GM18873 (cell line): ENCODE data around the gene TSNAX.
"Not testable (repeated sequence)": the region's sequence is repeated elsewhere in the genome, so short reads cannot be mapped to it uniquely, and the experiment has no call there.

Experiments used
- ATAC-seq: cut with Tn5 transposase; IDR thresholded peaks from one replicate; pipeline ENCODE4 v1.9.1; 2021; ENCODE audit warnings: mild to moderate bottlenecking, moderate library complexity, moderate number of reproducible peaks; ENCODE audit not compliant: unreplicated experiment, low FRiP score

Gene TSNAX, protein sequence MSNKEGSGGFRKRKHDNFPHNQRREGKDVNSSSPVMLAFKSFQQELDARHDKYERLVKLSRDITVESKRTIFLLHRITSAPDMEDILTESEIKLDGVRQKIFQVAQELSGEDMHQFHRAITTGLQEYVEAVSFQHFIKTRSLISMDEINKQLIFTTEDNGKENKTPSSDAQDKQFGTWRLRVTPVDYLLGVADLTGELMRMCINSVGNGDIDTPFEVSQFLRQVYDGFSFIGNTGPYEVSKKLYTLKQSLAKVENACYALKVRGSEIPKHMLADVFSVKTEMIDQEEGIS

DNA sequence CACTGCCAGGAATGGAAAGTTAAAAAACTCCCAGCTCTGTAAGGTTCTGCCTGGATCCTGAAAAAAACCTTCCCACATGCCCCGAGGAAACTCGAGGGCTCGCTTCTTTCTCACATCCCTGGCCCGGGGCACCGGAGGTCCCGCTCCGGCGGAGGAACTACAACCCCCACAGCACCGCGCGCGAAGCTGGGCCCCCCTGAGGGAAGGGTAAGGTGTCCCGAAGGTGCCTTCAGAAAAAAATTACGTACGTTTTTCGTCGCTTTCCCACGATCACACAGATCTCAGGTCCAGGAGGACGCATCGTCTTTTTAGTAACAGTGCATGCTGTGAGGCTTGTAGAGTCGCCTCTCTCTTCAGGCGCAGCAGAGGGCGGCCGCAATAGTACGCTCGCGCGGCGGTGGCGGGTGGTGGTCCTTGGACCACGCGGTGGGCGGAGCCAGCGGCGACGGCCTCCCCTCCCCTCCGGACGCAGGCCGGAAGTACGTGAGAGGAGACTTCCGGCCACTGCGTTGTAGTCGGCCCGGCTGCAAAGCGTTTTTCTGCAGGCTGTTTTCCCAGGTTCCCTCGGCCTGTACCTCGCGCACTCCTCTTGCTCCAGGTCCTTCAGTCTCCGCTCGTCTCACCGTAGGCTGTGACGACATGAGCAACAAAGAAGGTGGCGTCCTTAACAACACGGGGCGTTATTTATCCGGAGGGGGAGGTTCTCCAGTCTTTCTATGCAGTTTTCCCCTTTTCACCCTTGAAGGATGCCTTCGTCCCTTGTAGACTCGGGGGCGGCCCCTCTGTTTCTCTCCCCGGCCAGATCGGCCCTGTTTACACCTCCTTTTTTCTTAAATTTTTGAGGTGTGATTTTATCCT, at the start of gene TSNAX:
TSNAX (plus strand) TSS at position 498 of the 858 bp plus-strand sequence; CDS start at position 640, 142 bp downstream.
- peak; percentile 91 for ATAC-seq

DNA sequence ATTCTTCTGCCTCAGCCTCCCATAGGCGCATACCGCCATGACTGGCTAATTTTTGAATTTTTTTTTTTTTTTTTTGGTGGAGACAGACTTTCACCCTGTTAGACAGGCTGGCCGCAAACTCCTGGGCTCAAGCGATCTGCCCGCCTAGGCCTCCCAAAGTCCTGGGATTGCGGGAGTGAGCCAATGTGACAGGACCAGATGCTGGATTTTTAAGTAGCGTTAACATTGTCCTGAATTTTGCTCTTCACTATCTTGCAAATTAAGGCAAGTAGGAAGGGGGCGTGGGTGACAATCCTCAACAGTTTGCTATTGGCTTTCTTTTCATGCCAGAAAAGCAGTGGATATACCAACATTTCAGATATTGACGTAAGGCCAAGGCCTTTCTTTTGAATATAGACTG, 49.7 kb upstream of the TSNAX start:
- no peak for ATAC-seq

DNA sequence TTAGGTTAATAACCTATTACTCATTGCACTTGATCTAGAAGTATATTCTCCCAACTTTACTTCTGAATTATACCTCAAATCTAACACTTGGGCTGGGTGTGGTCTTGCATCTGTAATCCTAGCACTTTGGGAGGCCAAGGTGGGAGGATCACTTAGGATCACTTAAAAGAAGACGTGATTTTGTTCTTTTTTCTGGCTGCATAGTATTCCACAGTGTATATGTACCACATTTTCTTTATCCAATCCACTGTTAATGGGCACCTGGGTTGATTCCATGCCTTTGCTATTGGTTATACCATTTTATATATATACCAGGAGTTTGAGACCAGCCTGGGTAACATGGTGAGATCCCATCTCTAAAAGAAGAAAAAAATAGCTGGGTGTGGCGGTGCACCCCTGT, 48.5 kb upstream of the TSNAX start:
- no peak for ATAC-seq

DNA sequence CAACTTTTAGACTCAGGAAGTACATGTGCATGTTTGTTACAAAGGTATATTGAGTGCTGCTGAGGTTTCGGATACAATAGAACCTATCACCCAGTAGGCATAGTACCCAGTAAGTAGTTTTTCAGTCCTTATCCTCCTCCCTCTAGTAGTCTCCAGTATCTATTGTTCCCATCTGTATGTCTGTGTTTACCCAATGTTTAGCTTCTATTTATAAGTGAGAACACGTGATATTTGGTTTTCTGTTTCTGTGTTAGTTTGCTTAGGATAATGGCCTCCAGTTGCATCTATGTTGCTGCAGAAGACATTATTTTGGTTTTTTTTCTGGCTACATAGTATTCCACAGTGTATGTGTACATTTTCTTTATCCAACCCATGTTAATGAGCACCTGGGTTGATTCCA, 47.2 kb upstream of the TSNAX start:
- ATAC-seq: no peak

DNA sequence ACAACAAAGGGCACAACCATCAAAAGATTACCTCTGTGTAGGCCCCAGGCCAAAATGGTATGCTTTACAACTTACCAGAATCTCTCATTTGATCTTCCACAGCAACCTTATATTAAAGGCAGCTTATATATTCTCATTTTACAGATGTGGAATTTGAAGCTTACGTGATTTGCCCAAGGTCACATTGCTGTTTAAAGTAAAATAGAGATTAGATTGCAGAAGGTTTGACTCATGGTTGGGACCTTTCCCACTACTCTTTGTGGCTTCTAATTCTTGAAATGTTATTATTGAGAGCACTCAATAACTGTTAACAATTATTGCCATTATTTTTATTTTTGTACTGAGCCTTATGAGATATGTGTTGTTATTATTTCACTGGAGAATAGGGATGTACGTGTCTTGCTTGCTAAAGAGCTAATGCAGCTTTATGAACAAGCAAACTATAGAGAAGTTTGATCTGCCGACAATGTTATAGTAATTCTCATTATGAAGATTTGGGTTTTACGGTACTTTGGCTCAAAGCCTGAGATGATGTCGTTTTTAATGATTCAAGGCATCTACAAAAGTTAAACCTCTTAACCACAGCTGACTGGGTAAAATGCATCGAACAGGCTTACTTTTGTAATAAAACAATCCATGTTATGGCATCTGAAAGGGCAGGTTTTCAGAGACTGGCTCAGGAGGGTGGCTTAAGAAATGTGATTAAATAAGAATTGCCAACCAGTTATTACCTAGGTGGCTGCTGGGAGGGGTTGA, 43.3 kb upstream of the TSNAX start:
- no peak for ATAC-seq

DNA sequence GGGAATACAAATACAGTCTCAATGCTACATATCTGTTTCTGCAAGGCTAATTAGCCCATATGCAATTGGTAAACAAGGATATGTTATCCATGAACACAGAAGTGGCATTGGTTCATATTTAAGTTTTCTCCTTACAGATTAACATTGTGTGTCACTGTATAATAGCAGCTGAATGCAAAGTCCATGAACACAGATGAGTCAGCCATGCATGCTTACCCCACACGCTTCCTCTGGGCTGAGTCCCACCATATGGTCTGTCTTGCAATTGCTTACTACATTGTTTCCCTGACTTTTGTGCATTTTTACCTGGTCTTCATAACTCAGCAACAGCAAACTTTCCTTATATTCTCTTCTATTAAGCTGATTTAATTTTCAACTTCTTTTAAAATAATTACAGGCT, 41.5 kb upstream of the TSNAX start:
- ATAC-seq: no peak

DNA sequence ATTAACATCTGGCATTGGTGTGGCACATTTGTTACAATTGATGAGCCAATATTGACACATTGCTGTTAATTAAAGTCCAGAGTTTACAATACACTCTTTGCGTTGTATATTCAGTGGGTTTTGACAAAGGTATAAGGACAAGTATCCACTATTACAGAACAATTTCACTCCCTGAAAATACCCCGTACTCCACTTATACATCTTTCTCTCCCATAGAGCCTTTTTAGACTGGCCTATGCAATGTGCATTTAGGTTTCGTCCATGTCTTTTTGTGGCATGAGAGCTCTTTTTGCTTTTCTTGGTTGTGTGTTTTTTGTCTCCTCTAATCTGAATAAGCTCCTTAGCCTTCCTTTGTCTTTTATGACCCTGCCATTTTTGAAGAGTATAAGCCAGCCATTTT, 40.6 kb upstream of the TSNAX start:
- ATAC-seq: no peak

DNA sequence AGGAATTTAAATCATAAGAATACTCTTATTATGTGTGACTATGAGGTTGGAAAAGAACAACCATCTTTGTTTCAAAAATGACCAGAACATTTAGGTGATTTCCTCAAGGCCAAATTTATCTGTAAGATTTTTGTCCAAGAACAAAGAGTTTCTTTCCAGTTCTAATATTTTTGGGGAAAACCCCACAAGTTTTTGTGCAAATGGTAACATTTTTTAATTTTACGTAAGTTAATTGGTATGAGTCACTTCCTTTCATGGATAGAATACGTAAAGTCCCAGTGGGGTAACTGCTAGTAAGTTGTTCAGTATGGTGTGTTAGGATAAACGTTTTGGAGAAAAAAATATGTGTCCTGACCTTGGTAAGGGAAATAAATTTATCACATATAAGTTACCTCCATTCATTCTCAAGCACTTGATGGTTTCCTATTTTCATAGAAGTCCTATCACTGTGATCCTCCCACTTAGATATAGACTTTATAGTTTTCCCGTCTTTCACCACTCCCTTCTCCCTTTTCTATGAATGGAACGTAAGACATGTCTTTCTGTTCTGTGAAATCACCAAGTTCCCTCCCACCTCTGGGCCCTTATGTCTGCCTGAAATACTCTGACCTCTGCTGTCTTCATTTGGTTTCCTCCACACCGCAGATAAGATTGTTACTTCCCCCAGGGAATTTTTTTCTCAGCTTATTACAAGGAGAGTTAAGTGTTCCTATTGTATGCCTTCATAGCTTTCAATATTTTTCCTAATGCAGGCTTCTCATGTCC, 34.9 kb upstream of the TSNAX start:
- no peak for ATAC-seq

DNA sequence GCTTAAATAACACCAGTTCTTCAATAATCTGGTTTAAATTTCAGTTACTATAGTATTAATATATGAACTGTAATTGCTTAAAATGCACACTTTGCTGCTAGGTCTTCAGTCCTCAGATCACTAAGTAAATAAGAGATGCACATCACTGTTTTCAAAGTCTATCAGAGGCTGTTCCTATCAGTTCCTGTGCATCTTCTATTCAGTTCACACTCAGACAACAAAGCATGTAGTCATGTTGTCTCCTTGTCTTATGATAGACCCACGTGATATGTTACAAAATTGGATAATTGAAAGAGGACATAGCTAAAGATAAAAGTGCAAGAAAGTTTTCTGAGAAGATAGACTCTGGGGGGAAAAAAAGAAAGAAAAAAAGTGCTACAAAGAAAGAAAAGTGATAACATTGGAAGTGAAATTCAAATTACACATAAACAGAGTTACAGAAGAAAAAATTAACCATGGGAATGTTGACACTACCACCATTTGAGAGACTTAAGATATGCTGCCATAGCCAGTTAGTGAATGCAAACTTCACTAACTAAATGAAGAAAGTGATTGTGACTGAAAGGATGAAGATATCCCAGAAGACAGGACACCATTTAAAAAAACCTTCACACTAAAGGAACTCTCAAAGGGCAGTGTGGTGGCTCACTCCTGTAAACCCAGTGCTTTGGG, 33.9 kb upstream of the TSNAX start:
- no peak for ATAC-seq

DNA sequence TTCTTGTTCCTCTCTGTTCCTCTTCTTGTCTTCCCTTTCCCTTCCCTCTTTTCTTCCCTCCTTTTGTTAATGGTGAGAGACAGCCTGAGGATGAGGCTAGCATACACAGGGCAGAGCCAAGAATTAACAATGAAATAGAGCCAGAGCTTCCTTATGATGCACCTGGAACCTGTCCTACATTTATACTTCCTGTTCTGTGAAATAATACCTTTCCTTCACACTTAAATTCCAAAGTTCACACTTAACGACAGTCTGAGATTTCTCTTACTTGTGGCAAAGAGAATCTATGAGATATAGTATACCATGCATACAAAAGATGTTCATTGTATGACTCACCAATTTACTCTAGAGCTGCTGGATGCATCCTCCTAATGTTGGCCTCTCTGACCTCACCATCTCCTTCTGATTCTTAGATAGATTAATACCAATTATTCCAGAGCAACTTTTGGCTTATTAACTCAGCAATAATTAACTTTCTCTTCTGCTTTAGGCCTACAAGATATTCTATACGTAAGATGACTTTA, 30.8 kb upstream of the TSNAX start:
- no peak for ATAC-seq

DNA sequence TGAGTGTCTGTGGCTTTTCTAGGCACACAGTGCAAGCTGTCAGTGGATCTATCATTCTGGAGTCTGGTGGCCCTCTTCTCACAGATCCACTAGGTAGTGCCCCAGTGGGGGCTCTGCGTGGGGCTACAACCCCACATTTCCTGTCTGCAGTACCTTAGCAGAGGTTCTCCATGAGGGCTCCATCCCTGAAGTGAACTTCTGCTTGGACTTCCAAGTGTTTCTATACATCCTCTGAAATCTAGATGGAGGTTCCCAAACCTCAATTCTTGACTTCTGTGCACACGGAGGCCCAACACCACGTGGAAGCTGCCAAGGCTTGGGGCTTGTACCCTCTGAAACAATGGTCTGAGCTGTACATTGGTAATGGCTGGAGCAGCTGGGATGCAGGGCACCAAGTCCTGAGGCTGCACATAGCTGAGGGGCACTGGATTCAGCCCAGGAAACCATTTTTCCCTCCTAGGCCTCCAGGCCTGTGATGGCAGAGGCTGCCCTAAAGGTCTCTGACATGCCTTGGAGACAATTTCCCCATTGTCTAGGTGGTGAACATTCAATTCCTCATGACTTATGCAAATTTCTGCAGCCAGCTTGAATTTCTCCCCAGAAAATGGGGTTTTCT, 29.2 kb upstream of the TSNAX start:
- no peak for ATAC-seq

DNA sequence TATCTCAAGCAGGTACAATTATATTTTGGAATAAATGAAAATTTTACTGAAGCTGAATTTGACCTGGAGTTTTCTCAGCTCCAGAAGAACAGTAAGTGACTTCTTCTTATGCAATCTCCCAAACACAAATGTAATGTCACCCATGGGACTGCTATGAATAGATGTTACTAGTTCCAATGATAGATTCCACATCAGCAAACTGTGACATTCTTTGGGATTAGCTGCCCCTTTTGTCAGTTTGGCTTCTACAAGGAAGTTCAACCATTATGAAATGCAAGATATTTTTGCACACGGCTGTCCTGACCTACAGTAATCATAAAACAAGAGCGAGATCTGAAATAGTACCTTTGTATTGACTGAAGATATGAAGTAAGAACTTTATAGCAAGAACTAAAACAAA, 27.8 kb upstream of the TSNAX start:
- no peak for ATAC-seq

DNA sequence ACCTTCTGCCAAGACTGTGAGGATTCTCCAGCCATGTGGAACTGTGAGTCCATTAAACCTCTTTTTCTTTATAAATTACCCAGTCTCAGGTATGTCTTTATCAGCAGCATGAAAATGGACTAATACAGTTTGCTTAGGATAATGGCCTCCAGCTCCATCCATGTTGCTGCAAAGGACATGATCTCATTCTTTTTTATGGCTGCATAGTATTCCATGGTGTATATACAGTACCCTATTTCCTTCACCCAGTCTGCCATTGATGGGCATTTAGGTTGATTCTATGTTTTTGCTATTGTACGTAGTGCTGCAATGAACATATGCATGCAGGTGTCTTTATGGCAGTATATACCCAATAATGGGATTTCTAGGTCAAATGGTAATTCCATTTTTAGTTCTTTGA, 25.3 kb upstream of the TSNAX start:
- not testable (repeated sequence) for ATAC-seq

DNA sequence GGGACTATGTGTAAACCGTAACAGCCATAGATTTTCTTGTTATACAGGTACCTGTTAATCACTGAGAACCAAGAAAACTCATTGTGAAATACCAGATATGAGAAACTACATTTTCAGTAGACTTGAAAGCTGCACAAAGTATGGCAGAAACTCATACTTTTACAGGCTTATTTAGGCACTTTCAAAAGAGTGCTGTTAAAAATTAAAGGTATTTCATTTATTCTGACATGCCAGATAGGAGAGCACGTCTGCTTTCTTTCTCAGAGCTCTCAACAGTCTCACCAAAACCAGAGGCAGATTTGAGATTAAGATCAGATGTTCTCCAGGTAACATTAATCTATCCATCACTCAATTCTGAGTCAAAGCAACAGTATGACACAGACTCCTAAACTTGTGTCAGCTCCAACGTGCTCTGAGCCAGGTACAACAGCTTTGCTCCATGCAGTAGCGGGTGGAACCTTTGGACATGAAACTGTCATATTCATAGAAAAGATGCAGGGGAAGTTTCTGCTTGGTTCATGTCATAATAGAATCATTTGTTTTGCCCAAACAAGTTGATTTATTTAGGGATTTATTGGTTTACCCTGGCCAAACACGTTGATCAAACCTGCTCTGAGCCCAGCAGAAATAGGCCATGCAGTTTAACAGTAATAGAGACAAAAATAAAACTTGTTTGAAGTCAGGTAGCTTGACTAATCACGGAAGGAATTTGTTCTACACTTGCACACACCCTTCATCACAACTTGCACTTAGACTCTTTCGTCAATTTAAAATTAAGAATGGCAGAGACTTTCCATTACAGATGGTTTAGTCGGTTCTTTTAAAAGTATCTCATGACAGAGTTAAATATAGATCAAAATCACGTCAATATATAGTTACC, 20.8 kb upstream of the TSNAX start:
- no peak for ATAC-seq

DNA sequence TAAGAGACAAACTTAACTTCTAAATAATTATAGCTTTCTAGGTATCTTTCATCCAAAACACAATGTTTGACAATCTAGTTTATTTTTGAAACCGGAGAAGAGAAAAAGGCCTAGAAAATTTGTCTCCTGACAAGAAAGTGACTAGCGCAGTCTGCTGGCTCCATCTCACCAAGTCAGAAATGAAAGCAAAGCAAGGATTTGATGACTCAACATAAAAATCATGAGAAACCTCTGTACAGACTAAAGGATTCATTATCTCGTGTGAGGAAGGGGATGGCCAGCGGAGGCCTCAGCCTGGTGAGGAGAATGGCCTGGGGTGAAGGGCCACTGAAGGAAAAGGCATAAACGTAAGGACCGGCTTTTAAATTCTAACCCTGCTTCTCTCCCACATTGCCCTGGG, 20.0 kb upstream of the TSNAX start:
- no peak for ATAC-seq

DNA sequence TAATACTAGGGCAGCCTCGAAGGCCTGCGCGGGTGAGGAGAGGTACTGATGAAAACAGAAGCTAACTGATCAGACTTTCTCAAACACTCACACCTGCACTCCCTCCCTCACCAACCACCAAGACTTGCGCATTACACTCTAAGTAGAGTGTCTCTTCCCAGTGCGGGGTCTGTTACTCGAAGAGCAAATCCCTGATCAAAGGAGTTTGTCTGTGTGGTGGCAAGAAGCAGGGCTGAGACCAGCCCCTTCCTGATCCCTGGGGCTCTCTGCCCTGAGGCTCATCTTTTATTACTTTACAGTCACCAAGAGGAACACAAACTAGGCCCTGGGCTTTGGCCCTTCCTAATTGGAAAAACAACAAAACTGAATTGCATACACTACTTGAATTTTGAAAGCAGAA, 19.5 kb upstream of the TSNAX start:
- ATAC-seq: no peak

DNA sequence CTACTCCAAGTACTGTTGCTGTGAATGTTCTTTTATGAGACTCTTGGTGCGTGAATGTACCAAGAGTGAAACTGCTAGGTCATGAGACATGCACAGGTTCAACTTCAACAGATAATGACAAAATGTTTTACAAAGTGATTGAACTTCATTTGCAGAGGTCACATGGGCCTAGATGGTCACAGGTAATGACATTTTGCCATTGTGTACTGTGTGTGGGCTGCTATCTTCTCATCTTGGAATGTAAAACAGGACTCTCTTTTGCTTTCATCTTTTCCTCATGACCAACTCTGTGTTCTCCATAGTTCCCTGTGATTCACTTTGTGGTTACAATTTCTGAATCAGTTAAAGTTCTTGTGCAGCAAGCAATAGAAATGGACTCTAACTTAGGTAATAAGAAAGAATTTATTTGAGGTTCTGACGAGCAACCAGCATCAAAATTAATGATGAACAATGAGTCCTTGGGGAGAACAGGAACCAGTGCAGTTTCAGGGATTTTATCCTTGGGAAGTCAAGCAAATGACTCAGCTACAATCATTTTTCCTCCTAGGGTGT, 16.2 kb upstream of the TSNAX start:
- no peak for ATAC-seq

DNA sequence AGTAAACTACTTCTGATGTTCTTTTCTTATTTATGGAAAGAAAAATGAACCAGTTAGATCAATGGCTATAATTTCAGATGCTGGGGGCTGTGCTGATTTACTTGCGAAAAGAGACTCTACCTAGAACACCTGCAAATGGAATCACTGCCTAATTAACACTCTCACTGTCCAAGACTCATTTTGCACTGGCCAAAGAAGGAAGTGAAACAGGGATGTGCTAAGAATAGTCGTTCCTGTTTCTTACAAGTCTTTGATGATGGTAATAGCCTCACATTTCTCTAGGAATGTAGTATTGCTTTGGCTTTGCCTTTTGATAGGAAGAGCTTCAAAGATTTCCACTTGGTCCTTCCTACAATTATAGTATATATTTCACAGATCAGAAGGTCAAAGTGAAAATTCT, 12.7 kb upstream of the TSNAX start:
- no peak for ATAC-seq
